Measurements from ENCODE around the gene ANKRD29. TPM values are rescaled to one million over a fixed set of nuclear protein-coding genes. Genes with fewer than 3 reads are reported as not detected.
"Not testable (repeated sequence)": the region's sequence is repeated elsewhere in the genome, so short reads cannot be mapped to it uniquely, and the experiment has no call there.

ANKRD29 gene
- polyA plus RNA-seq, 4 donors: 0.70 to 1.7 (median 0.85) TPM

DNA sequence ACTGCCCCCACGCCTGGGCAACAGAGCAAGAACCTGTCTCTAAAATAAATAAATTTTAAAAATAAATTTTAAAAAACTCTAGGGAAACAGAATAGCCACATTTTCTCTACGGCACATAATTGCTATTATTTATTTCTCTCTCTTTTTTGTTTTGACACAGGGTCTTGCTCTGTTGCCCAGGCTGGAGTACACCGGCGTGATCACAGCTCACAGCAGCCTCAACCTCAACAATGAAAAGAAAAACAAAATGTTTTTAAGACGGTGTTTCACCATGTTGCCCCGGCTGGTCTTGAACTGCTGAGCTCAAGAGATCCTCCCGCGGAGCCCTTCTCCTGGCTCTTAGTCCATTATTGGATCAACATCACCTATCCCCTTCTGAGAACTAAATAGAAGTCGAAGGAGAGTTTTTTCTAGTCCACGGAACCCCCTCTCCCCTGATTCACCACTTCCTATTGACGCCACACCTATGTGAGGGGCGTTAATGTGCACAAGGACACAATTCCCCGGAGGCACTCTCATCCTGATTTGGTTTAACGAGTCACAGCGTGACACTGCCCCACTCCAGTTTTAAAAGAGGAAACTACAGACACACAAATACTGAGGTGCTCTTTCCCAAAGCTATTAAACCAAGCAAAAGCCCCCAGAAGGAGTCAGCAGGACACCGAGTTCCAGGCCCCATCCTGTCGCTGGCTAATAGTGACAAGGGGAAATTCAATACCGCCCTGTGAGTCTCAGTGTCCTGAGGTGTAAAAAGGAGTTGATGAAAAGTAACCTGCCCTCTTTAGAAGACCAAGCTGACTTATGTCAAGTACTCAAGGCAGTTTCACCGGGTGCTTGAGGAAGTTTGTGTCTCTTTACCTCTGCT lies 77.5 kb downstream of the ANKRD29 start:
- DNase-seq (ENCODE audit: low read depth in 4 of 4, low spot score in 2 of 4): peak in 2 of 4 donors; percentile 13 to 24

DNA sequence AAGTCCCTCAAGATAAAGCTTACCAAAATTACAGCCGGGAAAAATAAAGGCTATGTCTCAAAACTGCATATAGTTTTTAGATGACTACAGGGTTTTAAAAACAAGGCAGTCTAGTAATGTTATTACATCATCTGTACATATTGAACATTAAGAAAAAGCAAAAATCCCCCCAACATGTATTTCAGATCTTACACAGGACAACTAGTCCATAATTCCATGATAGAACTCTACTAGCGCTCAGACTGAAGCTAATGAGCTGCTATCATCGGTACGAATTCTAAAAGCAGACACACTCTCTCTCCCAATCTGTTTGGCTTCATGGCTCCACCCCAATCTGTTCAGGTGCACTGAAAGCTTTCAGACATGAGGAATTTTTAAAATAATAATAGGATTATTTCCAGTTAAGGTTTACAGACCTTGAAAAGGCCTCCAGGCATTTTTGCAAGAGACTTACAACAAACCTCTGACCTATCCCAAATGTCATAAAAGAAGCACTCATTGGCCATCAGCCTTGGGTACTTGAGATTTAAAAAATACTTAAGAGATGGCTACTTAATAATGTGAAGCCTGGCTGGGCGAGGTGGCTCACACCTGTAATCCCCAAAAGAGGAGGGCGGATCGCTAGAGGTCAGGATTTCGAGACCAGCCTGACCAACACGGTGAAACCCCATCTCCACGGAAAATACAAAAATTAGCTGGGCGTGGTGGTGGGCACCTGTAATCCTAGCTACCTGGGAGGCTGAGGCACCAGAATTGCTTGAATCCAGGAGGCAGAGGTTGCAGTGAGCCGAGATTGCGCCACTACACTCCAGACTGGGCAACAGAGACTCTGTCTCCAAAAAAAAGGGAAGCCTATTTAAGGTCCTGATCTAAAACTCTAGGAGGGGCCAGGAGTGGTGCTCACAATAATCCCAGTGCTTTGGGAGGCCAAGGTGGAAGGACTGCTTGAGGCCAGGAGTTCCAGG lies 78.4 kb downstream of the ANKRD29 start:
- no peak for DNase-seq (ENCODE audit: low read depth in 4 of 4, low spot score in 2 of 4)

DNA sequence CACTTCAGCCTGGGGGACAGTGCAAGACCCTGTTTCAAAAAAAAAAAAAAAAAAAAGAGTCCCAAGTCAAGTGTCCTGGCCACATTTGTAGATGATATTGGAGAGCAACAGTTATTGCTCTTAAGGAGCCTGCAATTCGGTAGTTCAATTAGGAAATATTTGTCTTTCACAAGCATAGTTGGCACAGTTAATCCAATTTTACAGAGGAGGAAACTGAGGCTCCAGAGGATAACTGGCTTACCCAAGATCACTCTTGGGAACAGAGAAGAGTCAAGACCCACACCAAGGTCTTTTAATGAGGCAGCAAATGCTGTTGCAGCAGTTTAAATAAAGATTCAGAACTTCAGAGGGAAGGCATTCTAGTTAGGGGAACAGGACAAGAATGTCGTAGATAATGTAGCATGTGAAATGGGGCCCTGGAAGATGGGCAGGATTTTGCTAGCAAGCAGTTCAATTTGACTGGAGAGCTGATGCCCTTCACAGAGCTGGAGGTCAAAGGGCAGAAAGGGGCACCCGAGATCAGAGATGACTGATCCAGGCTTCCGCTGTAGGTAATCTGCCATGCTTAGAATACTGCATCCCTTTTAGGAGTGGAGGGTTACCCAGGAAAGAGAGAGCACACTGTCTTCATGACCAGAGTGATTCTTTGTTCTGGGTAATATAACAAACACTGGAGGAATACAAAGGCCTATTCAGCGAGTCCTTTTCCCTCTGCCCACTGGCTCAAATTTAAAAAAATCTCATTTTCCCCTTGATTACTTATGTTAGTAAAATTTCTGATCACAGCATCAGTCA lies 79.4 kb downstream of the ANKRD29 start:
- no peak for DNase-seq (ENCODE audit: low read depth in 4 of 4, low spot score in 2 of 4)

DNA sequence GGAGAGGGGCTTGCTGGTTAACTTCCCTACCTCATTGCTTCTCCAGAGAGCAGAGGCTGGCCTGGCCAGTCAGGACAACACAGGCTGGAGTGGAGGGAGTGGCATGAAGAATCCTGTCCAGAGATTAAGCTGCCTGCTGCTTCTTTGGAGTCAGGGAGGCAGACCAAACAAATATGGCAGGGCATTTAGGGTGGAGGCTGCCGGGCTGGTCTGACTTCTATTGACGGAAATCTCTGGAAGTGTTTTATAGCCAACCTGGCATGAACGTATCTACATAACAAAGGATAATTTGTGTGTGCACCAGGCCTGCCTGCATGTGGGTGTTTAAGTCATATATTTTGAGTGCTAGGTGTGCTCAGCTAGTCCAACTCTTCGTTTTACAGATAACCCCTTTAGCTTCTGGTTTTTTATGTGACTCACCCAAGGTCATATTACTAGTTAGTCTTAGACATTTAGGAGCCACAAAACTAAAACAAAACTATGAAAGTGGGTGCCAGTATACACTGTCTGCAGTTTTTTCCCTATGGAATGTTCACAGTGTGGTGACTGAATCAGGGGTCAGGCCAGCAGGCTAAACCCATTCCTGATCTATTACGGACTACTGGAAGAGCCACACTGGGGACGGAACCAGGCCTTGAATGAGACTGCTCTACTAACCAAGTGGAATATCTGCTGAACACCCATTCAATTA lies 81.9 kb downstream of the ANKRD29 start:
- DNase-seq (ENCODE audit: low read depth in 4 of 4, low spot score in 2 of 4): no peak

DNA sequence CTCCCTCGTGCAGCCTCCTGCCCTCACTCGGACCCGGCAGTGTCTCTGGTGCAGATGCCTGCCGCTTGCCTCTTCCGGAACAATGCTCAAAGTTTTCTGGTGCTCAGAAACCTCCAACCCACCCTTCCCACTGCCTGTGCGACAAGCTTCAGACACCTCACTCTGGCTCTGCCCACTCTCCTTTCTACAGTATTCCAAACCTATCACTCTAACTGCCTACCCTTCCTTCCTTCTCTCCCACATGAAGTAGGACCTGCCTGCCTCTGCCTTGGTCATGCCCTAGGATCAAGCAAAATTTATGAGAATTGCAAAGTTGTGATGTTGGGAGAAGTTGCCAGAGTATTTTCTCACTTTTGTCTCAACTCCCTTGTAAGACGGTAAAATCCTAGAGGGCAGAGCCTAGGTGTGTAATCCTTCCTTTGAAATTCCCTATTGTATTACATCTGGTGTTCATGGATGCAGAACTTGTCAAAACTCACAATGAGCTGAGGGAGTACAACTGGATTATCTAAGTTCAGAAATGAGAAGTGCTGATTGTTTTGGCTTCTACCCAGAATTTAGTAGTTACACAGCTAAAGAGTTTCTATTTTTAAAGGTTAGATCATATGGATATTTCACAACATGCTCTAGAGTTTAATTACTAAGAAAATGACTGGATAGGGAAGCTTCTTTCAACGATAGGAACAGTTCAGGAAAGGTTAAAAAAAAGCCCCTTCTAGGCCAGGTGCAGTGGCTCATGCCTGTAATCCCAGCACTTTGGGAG lies 83.6 kb downstream of the ANKRD29 start:
- DNase-seq (ENCODE audit: low read depth in 4 of 4, low spot score in 2 of 4): no peak

DNA sequence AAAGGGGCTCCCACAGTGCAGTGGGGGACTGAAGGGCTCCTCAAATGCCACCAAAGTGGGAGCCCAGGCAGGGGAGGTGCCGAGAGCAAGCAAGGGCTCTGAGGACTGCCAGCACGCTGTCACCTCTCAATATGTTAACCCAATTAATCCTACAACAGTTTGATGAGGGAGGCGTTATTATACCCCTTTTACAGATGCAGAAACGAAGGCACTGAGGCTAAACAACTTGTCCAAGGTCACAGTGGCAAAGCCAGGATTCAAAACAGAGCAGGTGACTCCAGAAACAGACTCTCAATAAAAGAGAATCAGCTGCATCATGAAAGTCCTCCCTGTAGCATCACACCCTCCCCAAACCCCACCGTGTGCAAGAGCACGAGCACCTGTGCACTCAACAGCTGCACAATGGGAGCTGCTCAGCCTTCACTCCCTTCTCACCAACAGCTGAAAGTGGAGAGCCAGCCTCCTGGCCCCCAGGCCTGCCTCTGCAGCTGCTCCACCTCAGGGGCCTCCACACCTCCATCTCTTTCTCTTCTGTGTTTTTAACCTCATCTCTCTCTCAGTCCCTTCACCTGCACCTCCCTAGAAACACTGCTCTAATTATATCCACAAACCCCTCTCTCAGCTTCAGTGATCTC lies 84.5 kb downstream of the ANKRD29 start:
- DNase-seq (ENCODE audit: low read depth in 4 of 4, low spot score in 2 of 4): no peak

DNA sequence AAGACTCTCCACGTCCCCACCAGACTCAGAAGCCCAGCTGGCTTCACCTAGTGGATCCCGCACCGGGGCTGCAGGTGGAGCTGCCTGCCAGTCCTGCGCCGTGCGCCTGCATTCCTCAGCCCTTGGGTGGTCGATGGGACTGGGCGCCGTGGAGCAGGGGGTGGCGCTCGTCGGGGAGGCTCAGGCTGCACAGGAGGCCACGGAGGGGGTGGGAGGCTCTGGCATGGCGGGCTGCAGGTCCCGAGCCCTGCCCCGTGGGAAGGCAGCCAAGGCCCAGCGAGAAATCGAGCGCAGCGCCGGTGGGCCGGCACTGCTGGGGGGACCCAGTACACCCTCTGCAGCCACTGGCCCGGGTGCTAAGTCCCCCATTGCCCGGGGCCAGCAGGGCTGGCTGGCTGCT lies 85.2 kb downstream of the ANKRD29 start:
- DNase-seq (ENCODE audit: low read depth in 4 of 4, low spot score in 2 of 4): not testable (repeated sequence)

DNA sequence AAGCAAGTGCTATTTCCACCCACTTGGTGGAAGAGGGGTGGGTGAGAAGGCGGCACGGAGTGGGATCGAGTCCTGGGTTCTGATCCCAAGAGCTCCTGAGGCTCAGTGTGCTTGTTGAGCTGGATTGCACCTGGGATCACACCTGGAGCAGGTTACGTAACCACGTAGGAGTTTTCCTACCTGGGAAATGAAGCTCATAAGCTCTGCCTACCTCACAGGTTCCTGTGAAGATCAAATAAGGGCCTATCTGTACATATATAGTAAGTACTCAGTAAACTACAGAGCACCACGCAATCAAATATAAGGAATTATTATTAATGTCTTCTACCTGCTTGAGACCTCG lies 87.4 kb downstream of the ANKRD29 start:
- no peak for DNase-seq (ENCODE audit: low read depth in 4 of 4, low spot score in 2 of 4)

DNA sequence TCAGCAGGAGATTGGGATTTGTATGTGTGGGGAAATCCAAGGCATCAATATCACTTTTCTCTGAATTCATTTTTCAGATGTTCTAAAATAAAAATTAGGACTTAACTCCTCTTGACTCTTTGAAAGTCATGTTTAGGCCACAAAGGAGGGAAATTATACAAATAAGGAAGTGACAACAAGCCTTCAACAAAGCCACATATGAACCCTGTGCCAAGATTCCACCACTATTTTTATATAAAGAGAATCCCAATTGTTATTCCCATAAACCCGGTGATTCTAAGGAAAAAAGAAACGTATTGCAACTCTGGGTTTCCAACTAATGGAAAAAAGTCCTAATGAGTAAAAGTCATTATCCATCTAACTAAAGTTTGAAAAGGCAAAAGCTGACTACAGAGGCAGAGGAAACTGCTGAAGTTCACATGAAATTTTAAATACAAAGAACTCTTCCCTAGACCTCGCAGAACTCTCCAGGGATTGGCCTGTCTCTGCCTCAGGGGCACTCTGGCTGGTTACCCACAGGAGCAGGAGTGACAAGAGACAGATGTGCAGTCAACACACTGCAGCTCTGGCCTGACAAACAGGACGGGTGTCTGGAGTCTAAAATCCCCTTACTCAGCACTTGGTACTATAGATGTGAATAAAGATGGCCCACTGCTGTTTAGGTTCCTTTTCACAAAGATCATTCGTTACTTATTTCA lies 88.0 kb downstream of the ANKRD29 start:
- no peak for DNase-seq (ENCODE audit: low read depth in 4 of 4, low spot score in 2 of 4)

DNA sequence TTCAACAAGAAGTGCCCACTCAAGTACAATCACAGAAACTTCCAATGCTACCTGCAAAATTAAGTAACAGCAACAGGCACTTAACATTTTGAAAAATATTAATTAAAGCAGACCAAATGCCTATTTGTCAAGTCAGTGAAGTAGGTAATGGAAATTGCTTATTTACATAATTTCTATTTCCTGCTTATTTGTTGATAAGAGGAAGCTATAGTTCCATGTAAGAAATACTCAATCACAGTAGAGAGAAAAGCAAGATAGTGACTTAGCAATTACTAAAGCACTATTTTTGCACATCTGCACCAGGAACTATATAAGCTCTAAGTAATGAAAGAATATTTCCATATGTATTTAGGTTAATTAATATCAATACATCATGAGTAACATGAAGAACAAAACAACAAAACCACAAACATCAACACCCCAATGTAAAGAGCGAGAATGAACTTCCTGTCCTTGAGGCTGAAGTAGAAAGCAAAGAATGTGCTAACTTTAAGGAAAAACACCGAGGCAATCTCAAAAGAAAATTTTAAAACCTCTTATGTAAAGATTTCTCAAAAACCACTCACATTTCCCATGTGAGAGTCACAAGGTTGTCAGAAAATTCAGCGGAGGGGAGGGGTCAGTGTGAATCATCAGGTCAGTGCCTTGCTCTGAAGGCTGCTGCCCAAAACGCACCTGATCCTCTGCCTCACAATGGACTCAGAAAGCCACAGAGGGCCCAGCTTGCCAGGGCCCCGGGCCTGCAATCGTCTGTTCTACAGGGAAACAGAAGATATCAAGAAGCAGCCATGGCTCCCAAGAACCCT lies 88.9 kb downstream of the ANKRD29 start:
- no peak for DNase-seq (ENCODE audit: low read depth in 4 of 4, low spot score in 2 of 4)

DNA sequence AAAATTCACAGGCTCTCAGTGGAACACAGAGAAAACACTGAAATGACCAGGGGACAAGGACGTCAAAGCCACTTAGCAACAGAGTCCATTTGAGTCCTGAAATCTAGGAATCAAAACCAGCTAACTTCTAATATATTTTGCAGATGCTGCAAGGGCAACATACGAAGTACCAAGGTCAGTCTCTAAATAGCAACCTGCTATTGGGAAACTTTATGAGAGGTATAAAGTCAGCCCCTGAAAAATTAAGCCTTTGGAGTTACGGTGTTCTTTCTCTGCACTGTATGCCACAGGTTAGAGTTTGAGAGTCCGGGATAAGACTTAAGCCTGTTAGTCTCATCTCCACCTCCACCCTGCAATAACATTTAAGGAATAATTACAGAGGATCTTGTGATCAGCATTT lies 89.7 kb downstream of the ANKRD29 start:
- DNase-seq (ENCODE audit: low read depth in 4 of 4, low spot score in 2 of 4): no peak

DNA sequence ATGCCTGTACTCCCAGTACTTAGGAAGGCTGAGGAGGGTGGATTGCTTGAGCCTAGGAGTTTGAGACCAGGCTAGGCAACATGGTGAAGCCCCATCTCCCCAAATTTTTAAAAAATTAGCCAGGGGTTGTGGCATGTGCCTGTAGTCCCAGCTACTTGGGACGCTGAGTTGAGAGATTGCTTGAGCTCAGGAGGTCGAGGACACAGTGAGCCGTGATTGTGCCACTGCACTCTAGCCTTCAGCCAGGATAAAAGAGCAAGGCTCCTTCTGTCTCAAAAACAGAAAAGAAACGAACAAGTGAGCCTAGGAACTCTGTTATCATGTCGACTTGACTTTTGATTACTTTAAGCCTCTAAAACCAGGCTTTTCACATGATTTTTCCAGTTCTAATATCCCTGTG lies 90.1 kb downstream of the ANKRD29 start:
- no peak for DNase-seq (ENCODE audit: low read depth in 4 of 4, low spot score in 2 of 4)

DNA sequence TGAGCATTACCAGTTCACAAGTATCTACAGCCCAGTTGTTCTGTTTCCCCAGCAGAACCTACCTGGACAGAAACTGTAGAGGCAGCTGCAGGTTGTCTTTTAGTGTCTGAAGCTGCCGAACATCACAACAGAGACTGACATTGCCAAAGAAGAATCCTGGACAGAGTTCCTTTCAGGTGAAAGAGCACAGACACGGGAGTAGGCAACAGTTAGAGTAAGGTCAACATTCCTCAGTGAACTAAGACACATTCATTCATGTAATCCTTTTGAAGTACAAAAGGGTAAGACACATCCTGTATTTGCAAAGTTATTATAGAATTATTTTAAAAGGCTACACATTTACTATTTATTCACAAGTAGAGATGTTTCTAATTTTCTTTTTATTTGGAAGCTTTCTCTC lies 90.7 kb downstream of the ANKRD29 start:
- DNase-seq (ENCODE audit: low read depth in 4 of 4, low spot score in 2 of 4): no peak

DNA sequence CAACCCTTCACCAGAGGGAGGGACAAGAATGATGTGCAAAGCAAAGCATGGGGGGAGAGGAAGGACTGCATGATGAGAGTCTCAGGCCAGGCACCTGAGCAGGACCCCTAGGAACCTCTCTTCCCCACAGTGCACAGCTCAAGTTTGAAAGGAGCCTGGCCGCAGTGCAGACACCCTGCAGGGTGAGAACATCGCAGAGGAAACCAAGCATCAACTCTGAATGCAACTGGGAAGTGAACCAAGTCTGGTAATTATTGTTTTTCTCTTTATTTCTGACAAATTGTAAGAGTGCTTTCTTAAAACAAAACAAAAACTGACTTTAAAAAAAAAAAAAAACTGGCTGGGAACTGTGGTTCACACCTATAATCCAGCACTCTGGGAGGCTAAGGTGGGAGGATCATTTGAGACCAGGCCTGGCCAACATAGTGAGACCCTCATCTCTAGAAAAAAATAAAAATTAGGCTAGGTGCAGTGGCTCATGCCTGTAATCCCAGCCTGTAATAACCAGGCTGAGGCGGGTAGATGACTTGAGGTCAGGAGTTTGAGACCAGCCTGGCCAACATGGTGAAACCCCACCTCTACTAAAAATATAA lies 91.7 kb downstream of the ANKRD29 start:
- no peak for DNase-seq (ENCODE audit: low read depth in 4 of 4, low spot score in 2 of 4)

DNA sequence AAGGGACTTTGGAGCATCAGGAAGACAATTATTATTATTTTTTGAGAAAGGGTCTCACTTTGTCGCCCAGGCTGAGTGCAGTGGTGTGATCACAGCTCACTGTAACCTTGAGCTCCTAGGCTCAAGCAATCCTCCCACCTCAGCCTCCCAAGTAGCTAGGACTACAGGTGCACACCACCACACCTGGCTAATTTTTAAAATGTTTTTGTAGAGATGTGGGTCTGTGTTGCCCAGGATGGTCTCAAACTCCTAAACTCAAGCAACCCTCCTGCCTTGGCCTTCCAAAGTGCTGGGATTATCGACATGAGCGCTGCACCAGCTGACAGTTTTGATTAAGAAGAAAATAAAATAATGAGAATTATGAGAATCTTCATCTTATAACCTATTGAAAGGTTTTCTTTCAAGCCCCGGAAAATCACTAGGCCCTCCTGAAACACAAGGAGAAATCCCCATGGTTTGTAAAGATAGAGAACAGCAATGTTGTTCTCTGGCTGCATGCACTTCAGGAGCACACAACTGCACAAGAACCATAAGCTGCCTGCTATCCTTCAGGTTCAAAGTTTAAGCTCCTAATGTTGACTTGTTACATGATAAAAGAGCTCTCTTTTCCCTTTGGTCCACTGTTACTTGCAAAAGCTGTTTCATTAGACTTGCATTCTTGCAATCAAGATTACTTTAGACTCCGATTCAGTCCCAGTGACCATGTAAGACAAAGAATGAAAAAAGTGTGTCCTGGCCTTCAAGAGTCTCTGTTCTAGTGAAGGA lies 93.2 kb downstream of the ANKRD29 start:
- no peak for DNase-seq (ENCODE audit: low read depth in 4 of 4, low spot score in 2 of 4)

Data from left renal cortex interstitium (tissue), 4 donors.